Stimulated activated CD8-positive, alpha-beta memory T cell treated with anti-CD3 and anti-CD28 coated beads, Interleukin-12 subunit alpha, Interleukin-12 subunit beta, amount 100 ng/mL, for 24 hours (primary cell): ENCODE data around the gene FOXA3.
A peak's percentile ranks its signal among the peaks of the same experiment; 100 is the strongest.
"Not testable (repeated sequence)": the region's sequence is repeated elsewhere in the genome, so short reads cannot be mapped to it uniquely, and the experiment has no call there.

ENCODE experiments used
- DNase-seq: peaks from one replicate; pipeline ENCODE4 v3.0.0-alpha.2; 2020; ENCODE audit errors: extremely low read depth

FOXA3 gene

DNA sequence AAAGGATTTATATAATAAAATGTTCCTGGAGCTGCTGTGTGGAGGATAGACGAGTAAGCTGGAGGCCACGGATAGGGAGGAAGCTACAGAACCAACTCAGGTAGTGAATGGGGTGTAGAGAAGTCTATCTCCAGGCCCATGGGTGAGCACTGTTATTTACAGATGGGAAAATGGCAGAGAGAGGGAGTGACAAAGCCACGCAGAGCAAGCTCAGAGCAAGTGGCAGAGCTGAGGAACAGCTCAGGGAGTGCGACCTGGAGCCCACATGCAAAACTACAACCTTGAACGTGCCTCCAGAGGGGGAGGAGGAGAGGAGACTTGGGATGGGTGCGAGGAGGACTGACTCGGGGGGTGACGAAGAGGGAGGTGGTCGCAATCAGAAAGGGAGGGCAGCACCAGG lies 35.6 kb upstream of the FOXA3 start:
- DNase-seq, result no peak

- DNase-seq, result no peak
These were observed 35.2 kb upstream of the FOXA3 start for GRCh38 chr19:45828945-45829344.

- DNase-seq, result no peak
These were observed 29.2 kb upstream of the FOXA3 start for GRCh38 chr19:45834970-45835369.

GRCh38 chr19:45842198-45842597 lies 21.9 kb upstream of the FOXA3 start:
- no peak for DNase-seq

GRCh38 chr19:45847663-45848062 lies 16.5 kb upstream of the FOXA3 start:
- no peak for DNase-seq

- DNase-seq, result no peak
These were observed 15.2 kb upstream of the FOXA3 start for GRCh38 chr19:45848922-45849321.

DNA sequence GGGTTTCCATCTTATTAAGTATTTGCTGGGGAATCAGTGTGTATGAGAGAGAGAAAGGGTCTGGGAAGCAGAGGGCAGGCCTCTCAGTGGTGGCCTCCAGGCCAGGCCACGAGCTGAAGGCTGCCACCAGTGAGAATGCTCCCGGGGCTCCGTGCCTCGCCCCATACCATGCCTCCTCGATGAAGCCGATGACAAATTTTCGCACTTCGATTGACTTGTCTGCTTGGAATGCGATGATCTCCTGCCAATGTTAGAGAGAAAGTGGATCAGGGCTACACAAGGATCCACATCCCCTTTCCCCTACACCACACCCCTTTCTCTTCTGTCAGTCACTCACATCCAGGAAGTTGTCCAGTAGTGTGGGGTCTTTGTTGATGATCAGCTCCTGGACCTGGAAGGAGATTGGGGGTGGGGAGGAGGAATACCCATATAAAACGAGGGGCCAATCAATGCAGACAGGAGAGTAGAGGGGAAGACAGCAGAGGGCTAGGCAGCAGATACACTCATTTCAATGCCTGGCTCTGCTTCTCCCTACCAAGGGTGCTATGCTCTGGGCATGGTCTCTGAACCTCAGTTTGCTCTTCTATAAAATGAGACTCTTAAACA lies 11.9 kb upstream of the FOXA3 start:
- DNase-seq, result no peak

- DNase-seq, result no peak
These were observed 11.1 kb upstream of the FOXA3 start for GRCh38 chr19:45852983-45853382.

- no peak for DNase-seq
These were observed 9.9 kb upstream of the FOXA3 start for GRCh38 chr19:45854167-45854778.

- DNase-seq, result no peak
These were observed 3.5 kb upstream of the FOXA3 start for GRCh38 chr19:45860359-45861259.

DNA sequence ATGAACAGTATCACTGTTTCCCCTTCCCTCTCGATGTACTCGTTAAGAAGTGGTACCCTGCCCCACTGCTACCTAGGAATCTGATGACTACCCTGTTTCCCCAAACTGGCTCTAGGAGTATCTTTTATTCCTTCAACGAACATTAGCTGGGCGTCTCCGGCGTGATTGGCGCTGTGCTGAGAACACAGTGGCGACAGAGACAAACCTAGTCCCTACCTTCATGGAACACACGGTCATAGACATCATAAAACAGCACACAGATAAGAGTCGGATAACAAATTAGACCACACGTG lies 1.9 kb upstream of the FOXA3 start:
- no peak for DNase-seq

GRCh38 chr19:45862564-45863334 lies 1.4 kb upstream of the FOXA3 start, which contains the start of gene SYMPK:
SYMPK (minus strand) TSS chr19:45863147; CDS start chr19:45854495, 8,652 bp downstream.
- peak; percentile 97 for DNase-seq

DNA sequence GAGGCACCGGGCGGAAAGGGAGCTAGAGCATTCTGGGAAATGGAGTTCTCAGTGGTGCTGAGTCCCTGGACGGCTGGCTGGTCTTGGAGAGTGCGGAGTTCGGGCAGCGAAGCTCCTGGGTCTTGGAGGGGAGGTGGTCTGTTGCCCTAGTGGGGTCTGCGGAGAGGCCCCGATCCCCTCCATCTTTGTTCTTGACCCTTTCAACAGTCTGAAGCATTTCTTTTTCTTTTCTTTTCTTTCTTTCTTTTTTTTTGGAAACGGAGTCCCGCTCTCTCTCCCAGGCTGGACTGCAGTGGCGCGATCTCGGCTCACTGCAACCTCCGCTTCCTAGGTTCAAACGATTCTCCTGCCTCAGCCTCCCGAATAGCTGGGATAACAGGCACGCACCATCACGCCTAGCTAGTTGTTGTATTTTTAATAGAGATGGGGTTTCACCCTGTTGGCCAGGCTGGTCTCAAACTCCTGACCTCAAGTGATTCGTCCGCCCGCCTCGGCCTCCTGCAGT lies 739 bp upstream of the FOXA3 start:
- no peak for DNase-seq

- no peak for DNase-seq
These were observed 530 bp downstream of the FOXA3 start for GRCh38 chr19:45864629-45865082.

DNA sequence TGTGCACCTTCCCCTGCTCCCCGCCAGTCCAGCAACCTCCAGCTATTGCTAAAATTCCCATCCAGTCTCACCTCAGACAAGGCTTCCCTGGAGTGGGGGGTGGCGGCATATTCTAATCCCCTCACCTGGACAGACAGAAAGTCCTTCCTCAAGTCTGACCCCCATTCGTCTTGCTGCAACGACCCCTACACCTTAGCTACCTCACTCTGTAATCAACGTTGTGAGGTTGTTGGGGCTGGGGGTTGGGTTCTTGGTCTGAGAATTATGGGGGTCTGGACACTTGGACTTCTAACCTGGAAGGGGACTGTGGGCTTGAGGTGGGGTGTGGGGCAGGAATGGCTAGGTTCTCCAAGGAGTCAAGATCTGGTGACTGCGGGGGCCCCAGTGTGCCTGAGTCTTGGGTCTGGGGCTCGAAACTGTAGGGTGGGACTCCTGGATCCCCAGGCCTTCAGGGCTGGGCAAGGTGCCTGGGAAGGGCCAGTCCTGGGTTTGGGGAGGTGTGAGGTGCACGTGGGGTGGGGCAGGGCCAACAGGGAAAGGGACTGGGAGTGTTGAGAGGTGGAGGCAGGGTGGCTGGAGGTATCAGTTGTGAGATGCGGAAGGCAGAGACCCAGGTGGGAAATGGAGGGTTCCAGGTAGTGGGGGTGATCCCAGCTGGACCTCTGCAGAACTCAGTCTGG lies 1.3 kb downstream of the FOXA3 start:
- DNase-seq, result no peak

DNA sequence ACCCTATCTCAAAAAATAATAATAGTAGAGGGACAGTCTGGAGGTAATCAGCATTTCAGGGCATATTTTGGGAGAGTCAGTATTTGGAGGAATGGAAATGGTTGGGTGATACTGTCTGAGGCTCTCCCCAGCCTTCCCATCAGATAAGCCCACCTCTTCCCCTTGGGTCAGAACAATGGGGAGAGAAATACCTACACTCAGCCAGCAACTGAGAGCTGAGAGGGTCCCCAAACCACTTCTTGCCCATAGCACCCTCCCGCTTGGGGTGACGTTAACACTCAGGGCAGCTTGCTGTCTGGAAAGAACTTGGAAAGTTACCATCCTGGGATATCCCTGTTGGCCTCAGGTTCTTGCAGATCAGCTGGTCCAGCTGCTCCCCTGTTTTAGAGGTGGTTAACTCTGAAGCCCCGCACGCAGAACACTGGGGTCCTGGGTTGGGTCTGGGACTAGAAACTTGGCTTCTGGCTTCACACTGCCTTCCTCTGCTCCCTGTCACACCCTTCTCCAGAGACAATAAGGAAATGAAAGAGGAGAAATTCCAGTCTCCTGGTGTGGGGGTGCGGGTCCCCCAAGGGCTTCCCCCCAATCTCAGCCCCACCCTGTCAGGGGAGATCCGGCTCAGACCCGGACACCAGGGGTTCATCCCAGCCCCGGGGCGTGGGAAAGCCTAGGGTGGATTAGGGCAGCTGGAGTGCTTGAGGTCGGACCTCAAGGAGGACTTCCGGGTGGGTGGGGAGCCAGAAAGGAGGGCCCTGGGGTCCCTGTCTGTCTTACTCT lies 2.5 kb downstream of the FOXA3 start:
- no peak for DNase-seq

DNA sequence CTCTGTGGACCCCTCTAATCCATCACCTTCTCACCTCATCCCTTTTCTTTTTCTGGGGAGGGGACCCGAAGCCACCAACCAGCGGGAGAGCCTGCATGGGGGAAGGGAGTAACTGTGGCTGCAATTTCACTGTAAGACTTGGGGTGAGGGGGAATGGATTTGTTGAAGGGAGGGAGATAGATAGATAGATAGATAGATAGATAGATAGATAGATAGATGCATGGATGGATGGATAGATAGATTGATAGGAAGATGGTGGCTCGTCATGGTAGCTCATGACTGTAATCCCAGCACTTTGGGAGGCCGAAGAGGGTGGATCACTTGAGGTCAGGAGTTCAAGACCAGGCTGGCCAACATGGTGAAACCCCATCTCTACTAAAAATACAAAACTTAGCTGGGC lies 3.1 kb downstream of the FOXA3 start:
- not testable (repeated sequence) for DNase-seq

DNA sequence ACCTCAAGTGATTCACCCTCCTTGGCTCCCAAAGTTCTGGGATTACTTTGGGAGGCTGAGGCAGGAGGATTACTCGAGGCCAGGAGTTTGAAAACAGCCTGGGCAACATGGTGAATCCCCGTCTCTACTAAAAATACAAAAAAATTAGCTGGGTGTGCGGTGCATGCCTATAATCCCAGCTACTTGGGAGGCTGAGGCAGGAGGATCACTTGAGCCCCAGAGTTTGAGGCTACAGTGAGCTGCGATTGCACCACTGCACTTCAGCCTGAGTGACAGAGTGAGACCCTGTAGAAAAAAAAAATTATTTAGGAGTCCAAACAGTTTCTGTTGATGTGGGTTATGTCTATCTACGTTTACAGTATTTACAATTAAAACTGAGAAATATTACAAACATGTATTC lies 6.7 kb downstream of the FOXA3 start:
- DNase-seq, result no peak

DNA sequence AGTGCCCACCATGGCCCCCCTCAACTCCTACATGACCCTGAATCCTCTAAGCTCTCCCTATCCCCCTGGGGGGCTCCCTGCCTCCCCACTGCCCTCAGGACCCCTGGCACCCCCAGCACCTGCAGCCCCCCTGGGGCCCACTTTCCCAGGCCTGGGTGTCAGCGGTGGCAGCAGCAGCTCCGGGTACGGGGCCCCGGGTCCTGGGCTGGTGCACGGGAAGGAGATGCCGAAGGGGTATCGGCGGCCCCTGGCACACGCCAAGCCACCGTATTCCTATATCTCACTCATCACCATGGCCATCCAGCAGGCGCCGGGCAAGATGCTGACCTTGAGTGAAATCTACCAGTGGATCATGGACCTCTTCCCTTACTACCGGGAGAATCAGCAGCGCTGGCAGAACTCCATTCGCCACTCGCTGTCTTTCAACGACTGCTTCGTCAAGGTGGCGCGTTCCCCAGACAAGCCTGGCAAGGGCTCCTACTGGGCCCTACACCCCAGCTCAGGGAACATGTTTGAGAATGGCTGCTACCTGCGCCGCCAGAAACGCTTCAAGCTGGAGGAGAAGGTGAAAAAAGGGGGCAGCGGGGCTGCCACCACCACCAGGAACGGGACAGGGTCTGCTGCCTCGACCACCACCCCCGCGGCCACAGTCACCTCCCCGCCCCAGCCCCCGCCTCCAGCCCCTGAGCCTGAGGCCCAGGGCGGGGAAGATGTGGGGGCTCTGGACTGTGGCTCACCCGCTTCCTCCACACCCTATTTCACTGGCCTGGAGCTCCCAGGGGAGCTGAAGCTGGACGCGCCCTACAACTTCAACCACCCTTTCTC lies 8.2 kb downstream of the FOXA3 start:
- no peak for DNase-seq
